B cell (primary cell): ENCODE data around the gene PPP1R8.

Experiments
- CTCF ChIP-seq: fragments of 200-600 bp; IDR thresholded peaks from one replicate; pipeline ENCODE4 v1.8.0; 2022; ENCODE audit warnings: antibody characterized with exemption, mild to moderate bottlenecking
- EZH2 ChIP-seq: IDR thresholded peaks from 2 replicates; pipeline ENCODE4 v1.6.1; 2012; ENCODE audit warnings: borderline replicate concordance, low read depth, mild to moderate bottlenecking, moderate library complexity, low read length; ENCODE audit not compliant: insufficient read depth, poor library complexity, severe bottlenecking

GRCh38 chr1:27873671-27874384 lies 43.2 kb downstream of the PPP1R8 start:
- no peak for TF ChIP-seq CTCF
- no peak for TF ChIP-seq EZH2
